Ishikawa (cell line): ENCODE data around the gene MPZ.
A peak's percentile ranks its signal among the peaks of the same experiment; 100 is the strongest.

Source experiments
- CEBPB ChIP-seq: IDR thresholded peaks from 2 replicates; pipeline ENCODE4 v1.6.1; 2012
- CREB1 ChIP-seq: IDR thresholded peaks from 2 replicates; pipeline ENCODE4 v1.6.1; 2012; ENCODE audit warnings: low read depth
- EGR1 ChIP-seq: IDR thresholded peaks from 2 replicates; pipeline ENCODE4 v1.6.1; 2012
- EP300 ChIP-seq: IDR thresholded peaks from 2 replicates; pipeline ENCODE4 v1.6.1; 2012; ENCODE audit warnings: borderline replicate concordance
- FOXM1 ChIP-seq: IDR thresholded peaks from 2 replicates; pipeline ENCODE4 v1.6.1; 2012; ENCODE audit warnings: low read depth, borderline replicate concordance
- MAX ChIP-seq: IDR thresholded peaks from 2 replicates; pipeline ENCODE4 v1.6.1; 2012
- NFIC ChIP-seq: IDR thresholded peaks from 2 replicates; pipeline ENCODE4 v1.6.1; 2012
- RAD21 ChIP-seq: IDR thresholded peaks from 2 replicates; pipeline ENCODE4 v1.6.1; 2012; ENCODE audit warnings: low read depth
- REST ChIP-seq: IDR thresholded peaks from 2 replicates; pipeline ENCODE4 v1.6.1; 2012; ENCODE audit warnings: low read depth, mild to moderate bottlenecking
- TAF1 ChIP-seq: IDR thresholded peaks from 2 replicates; pipeline ENCODE4 v1.6.1; 2012; ENCODE audit warnings: low read depth, mild to moderate bottlenecking
- TCF12 ChIP-seq: IDR thresholded peaks from 2 replicates; pipeline ENCODE4 v1.6.1; 2012; ENCODE audit warnings: low read depth
- TEAD4 ChIP-seq: IDR thresholded peaks from 2 replicates; pipeline ENCODE4 v1.6.1; 2012
- YY1 ChIP-seq: IDR thresholded peaks from 2 replicates; pipeline ENCODE4 v1.6.1; 2012; ENCODE audit warnings: low read depth
- ZBTB7A ChIP-seq: IDR thresholded peaks from 2 replicates; pipeline ENCODE4 v1.6.1; 2012; ENCODE audit warnings: low read depth
- TF ChIP-seq, protein P1 (sequence below): IDR thresholded peaks from 2 replicates; pipeline ENCODE4 v1.6.1; 2012

The MPZ gene

DNA sequence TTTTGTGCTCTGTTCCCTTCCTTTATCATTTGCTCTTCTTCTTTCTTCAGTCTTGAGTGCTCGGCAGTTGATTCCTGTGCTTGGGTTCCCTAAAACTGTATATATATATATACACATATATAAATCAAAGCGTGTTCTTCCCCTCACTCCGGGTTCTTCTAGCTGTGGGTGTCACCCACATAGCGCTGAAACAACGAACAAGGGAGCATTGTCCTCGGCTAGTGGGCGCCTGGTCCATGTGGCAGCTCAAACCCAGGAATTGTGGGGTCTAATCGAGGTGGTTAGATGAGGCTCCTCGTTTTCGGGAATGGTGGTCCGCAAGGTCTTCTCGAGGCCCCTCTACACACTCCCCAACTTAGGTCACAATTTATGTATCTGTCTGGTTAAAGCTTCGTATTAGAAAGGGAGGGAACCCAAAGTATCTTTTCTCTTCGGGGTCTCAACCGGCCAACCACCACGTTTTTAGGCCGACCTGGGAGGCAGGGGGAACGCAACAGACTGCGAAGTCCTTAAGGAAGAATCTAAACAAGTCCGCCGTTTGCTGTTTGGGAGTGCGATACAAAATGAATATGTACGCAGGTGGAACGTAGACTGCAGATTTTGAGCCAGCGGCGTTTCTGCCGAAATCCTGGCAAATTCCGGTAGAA is 3.9 kb upstream of the MPZ start:
- TF ChIP-seq EGR1 (no peak), CREB1 (no peak), EP300 (no peak), YY1 (no peak), REST (no peak), RAD21 (no peak)

DNA sequence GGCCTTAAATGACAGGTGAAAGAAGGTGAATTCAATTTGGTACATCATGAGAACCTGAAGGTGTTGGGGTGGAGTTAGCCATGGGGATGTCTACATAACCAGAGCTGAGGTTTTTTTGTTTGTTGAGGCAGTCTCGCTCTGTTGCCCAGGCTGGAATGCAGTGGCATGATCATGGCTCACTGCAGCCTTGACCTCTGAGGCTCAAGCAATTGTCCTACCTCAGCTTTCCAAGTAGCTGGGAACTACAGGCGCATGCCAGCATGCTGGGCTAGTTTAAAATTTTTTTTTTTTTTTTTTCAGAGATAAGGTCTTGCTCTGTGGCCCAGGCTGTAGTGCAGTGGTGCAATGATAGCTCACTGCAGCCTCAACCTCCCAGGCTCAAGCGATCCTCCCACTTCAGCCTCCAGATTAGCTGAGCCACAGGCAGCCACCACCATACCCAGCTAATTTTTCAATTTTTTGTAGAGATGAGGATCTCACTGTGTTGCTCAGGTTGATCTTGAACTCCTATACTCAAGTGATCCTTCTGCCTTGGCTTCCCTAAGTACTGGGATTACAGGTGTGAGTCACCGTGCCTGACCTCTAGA is 1.9 kb upstream of the MPZ start:
- TF ChIP-seq TAF1 = no peak
- peak; percentile 34; the same call in 1 of the 2 replicates for TF ChIP-seq TEAD4

DNA sequence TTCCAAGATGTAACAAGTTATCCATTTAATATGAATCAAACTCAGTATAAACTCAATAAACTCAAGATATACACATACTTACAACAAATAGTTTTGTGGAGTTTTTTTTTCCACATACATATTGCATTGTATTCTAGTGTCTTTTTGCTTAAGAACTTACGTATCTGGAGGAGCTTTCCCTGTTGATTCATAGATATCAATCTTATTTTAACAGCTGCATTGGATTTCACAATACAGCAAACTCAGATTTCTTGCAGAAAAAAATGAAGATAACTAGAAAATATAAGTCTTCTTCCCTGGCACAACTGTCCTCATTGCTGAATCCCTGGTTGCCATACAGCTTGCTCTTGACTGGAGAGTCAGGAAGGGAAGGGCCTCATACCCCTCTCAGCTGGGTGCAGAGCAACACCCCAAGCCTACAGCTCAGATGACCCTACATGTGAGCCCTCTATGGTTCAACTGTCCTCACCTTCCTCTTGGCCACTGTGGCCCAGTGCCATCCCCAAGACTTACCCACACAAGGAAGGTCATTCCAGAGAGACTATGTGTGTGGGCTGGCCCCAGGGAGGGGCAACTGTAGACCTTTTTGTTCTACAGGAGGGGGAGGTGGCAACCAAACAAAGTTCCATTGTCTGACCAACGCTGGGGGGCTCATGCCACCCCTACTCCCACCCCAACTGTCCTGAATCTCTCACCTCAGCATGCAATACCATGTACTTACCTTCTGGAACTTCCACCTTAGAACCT is 1.7 kb downstream of the MPZ start:
- TF ChIP-seq RAD21 = no peak
- no peak for TF ChIP-seq MAX
- TF ChIP-seq CEBPB = no peak
- TF ChIP-seq NFIC = no peak
- no peak for TF ChIP-seq YY1
- no peak for TF ChIP-seq TCF12
- TF ChIP-seq REST = no peak
- no peak for TF ChIP-seq EGR1
- TF ChIP-seq, protein P1, sequence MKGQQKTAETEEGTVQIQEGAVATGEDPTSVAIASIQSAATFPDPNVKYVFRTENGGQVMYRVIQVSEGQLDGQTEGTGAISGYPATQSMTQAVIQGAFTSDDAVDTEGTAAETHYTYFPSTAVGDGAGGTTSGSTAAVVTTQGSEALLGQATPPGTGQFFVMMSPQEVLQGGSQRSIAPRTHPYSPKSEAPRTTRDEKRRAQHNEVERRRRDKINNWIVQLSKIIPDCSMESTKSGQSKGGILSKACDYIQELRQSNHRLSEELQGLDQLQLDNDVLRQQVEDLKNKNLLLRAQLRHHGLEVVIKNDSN = no peak
- no peak for TF ChIP-seq ZBTB7A
- no peak for TF ChIP-seq EP300
- no peak for TF ChIP-seq TEAD4
- TF ChIP-seq TAF1 = no peak
- no peak for TF ChIP-seq FOXM1

DNA sequence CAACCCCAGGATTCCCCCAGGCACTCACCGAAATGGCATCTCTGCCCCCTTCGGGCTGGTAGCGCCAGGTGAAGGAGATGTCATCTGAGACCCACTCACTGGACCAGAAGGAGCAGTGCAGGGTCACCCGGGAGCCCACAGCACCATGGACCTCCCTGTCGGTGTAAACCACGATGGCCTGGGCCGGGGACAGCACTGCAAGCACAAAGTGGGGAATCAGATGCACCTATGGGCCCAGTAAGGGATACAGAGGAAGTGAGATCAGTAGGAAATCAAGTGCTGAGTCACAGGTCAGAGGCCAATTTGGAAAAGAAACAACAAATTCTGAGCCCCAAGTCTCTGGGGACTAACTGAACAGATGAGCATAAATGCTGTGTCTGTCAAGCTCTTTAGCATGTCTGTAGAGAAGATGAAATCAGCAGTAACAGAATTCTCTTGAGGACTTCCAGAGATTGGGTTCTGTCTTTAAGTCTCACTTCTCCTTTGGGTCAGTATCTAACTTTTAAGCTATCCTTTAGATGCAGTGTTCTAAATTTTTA is 2.5 kb downstream of the MPZ start:
- no peak for TF ChIP-seq EGR1
- no peak for TF ChIP-seq YY1
- TF ChIP-seq NFIC = no peak
- no peak for TF ChIP-seq MAX
- TF ChIP-seq CREB1 = no peak
- no peak for TF ChIP-seq REST
- no peak for TF ChIP-seq FOXM1
